Thyroid gland (tissue), 4 donors: ENCODE data around the gene PPP1R36.

ENCODE experiments used
- POLR2A ChIP-seq, 2 donors: fragments of 450-650 bp; IDR thresholded peaks; one replicate each; pipeline ENCODE4 v1.6.1; 2017; ENCODE audit warnings: antibody characterized with exemption in 2 of 2, mild to moderate bottlenecking in 2 of 2, moderate library complexity in 1 of 2
- TF ChIP-seq, protein P1 (sequence below), 6 experiments: fragments of 200-600 bp in 3 of 6; fragments of 450-650 bp in 3 of 6; sonication (generic) in 3 of 6; IDR thresholded peaks; one replicate each; pipeline ENCODE4 v1.5.1; 2016 to 2019; ENCODE audit warnings: antibody characterized with exemption in 6 of 6, mild to moderate bottlenecking in 2 of 6, inconsistent platforms in 1 of 6, moderate library complexity in 1 of 6

DNA sequence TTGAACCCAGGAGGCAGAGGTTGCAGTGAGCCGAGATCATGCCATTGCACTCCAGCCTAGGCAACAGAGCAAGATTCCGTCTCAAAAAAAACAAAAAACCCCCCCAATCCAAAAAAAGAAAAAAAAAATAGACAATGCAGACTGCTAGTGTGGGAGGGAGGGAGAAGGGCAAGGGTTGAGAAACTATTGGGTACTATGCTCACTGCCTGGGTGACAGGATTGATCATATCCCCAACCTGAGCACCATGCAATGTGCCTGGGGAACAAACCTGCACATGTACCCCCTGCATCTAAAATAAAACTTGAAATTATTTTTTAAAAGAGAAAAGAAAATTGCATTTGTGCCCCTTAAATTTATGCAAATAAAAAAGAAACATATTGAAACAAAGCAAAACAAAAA lies 88.9 kb downstream of the PPP1R36 start:
- TF ChIP-seq, protein P1, sequence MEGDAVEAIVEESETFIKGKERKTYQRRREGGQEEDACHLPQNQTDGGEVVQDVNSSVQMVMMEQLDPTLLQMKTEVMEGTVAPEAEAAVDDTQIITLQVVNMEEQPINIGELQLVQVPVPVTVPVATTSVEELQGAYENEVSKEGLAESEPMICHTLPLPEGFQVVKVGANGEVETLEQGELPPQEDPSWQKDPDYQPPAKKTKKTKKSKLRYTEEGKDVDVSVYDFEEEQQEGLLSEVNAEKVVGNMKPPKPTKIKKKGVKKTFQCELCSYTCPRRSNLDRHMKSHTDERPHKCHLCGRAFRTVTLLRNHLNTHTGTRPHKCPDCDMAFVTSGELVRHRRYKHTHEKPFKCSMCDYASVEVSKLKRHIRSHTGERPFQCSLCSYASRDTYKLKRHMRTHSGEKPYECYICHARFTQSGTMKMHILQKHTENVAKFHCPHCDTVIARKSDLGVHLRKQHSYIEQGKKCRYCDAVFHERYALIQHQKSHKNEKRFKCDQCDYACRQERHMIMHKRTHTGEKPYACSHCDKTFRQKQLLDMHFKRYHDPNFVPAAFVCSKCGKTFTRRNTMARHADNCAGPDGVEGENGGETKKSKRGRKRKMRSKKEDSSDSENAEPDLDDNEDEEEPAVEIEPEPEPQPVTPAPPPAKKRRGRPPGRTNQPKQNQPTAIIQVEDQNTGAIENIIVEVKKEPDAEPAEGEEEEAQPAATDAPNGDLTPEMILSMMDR (IDR thresholded peaks at IDR 0.05) = no peak
- TF ChIP-seq POLR2A (IDR thresholded peaks at IDR 0.05) = no peak
